GM19193 (cell line): ENCODE data around the gene PCBP3.

Experiments used
- POLR2A ChIP-seq: IDR thresholded peaks from 4 replicates; pipeline ENCODE4 v1.6.1; 2011; ENCODE audit not compliant: insufficient read depth, insufficient read length; ENCODE audit errors: extremely low read depth

The PCBP3 gene

GRCh38 chr21:45818904-45819285, 175.4 kb downstream of the PCBP3 start:
- TF ChIP-seq POLR2A: no peak

- no peak for TF ChIP-seq POLR2A
Observed at GRCh38 chr21:45819478-45820170, 176.1 kb downstream of the PCBP3 start.

- no peak for TF ChIP-seq POLR2A
Observed at GRCh38 chr21:45820171-45821091, 176.9 kb downstream of the PCBP3 start.

- no peak for TF ChIP-seq POLR2A
Observed at GRCh38 chr21:45821315-45821962, 177.9 kb downstream of the PCBP3 start.

- no peak for TF ChIP-seq POLR2A
Observed at GRCh38 chr21:45821998-45822397, 178.5 kb downstream of the PCBP3 start.

- no peak for TF ChIP-seq POLR2A
Observed at GRCh38 chr21:45822429-45823099, 179.0 kb downstream of the PCBP3 start.

GRCh38 chr21:45823100-45823681, 179.7 kb downstream of the PCBP3 start:
- no peak for TF ChIP-seq POLR2A

GRCh38 chr21:45824546-45825215, 181.2 kb downstream of the PCBP3 start:
- no peak for TF ChIP-seq POLR2A

GRCh38 chr21:45825219-45825618, 181.7 kb downstream of the PCBP3 start:
- no peak for TF ChIP-seq POLR2A

- no peak for TF ChIP-seq POLR2A
Observed at GRCh38 chr21:45826676-45827301, 183.3 kb downstream of the PCBP3 start.

GRCh38 chr21:45827302-45827692, 183.8 kb downstream of the PCBP3 start:
- TF ChIP-seq POLR2A: no peak

- no peak for TF ChIP-seq POLR2A
Observed at GRCh38 chr21:45827881-45828579, 184.5 kb downstream of the PCBP3 start.

- TF ChIP-seq POLR2A: no peak
Observed at GRCh38 chr21:45828580-45829570, 185.3 kb downstream of the PCBP3 start.
